ENCODE data around the gene SRSF4. TPM values are rescaled to one million over a fixed set of nuclear protein-coding genes. Genes with fewer than 3 reads are reported as not detected.
"Not testable (repeated sequence)": the region's sequence is repeated elsewhere in the genome, so short reads cannot be mapped to it uniquely, and the experiment has no call there.

Gene SRSF4
- 93.6 and 102 TPM in 2 replicates for total RNA-seq (2014; rRNA removed; shearing (Covaris generic))

DNA sequence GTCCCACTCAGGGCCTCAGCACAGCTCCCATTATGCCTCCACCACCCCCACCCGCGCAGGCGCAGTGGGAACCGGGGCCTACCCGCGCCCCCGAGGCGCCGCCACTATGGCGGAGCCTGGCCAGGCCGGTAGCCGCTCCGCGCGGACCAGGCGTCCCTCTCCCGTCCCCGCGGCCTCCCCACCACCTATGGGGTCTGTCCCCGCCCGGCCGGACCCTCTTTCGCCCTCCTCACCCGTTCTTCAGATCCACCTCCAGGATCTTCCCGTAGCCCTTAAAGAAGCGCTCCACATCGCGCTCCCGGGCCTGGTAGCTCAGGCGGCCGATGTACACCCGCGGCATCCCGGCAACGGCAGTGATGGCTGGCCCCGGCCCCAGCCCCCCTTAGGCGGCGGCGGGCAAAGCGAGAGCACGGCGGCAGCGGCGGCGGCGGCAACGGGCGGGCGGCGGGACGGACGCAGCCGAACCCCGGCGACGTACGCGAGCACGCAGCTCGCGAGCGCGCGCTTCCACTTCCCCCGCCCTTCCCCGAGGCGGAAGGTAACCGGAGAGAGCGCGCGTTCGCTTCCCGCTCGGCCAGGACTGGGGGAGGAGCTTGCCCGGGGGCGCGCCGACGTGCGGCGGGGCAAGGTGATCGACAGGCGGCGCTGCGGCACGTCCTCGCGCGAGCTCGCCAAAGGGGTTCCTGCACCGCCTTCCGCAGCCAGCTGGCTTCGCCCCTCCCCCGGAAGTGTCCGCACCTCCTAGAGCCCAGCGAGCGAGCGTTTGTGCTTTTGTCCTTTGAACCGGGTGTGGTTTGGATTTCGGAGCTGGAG, at the start of gene SRSF4:
SRSF4 (minus strand) TSS at position 488 of the 813 bp plus-strand sequence; CDS start at position 340, 148 bp downstream.
- DNase-seq, result peak; percentile 99 to 100
- Histone ChIP-seq H3K36me3 (peaks cover 39% of the 10 kb centered on the region), H3K4me3 (peak within 1 kb of the TSS; percentile 98), H3K27me3 (no peaks in the 10 kb centered on the region), H3K9me3 (replicated peaks) (no peaks in the 10 kb centered on the region), H3K27ac (peak within 1 kb of the TSS; percentile 100), H3K4me1 (peaks cover 10% of the 10 kb centered on the region; the same call in 1 of the 2 replicates)

DNA sequence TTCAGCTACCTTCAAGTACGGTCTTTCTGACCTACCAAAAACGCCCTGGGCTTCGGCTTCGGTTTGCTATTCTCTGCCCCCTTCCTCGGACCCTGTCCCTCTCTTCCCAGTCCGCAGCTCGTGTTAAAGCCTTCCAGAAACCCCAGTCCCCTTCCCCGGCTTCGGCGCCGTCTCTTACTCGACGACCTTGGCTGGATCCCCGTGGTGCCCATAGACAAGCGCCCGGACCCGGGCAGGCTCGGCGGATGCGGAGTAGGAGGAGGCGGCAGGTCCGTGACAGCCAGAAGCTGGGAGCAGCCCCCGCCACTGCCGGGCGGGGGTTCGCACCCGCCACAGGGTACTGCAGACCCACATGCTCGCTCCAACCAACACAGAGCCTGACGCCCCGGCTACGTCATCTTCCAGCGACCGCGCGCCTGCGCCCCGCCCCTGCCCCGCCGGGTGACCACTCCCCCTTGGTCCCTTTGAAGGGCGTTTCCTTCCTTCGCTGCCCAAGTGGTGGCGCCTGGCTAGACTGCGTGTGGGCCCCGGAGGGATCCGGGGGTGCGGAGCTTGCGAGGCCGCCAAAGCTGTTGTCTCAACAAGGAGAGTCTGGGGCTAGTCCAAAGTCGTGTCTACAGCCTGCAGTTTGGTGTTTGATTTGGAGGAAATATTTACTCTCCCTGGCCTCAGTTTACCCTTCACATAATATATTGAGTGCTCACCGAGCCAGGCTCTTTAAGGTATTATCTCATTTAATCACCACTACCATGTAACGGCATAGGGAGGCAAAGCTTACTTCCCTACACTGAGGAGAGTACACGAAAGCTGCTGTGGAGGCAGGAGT, 49.1 kb upstream of the SRSF4 start, which contains the start of gene MECR:
MECR (minus strand) TSS at position 382 of the 826 bp plus-strand sequence; CDS start at position 354, 28 bp downstream.
- H3K27ac ChIP-seq, result peak within 1 kb of the TSS; percentile 50
- peaks cover 10% of the 10 kb centered on the region for H3K4me1 ChIP-seq
- no peaks in the 10 kb centered on the region for H3K27me3 ChIP-seq

DNA sequence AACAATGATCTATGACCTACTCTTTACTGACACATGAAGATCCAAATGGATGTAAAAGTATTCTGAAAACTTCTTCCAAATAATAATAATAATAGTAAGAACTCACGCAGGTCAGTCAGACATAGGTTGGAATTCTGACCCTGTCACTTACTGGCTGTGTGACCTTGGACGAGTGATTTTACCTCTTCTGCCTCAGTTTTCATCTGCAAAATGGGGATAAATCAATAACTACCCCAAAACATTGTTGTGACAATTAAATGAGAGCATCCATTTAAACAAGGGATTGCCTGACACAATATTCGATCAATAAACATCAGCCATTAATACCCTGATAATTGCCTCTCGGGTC, 48.5 kb upstream of the SRSF4 start:
- Histone ChIP-seq H3K27me3 (no peaks in the 10 kb centered on the region), H3K4me3 (peak overlapping the region; percentile 88), H3K4me1 (peaks cover 10% of the 10 kb centered on the region), H3K36me3 (no peaks in the 10 kb centered on the region), H3K27ac (peak overlapping the region; percentile 50), H3K9me3 (replicated peaks) (no peaks in the 10 kb centered on the region)
- DNase-seq, result no peak

More for the DNA sequence above, 49.1 kb upstream of the SRSF4 start, which contains the start of gene MECR:
- H3K4me3 ChIP-seq, result peak within 1 kb of the TSS; percentile 88
- H3K9me3 ChIP-seq (replicated peaks), result no peaks in the 10 kb centered on the region
- no peaks in the 10 kb centered on the region for H3K36me3 ChIP-seq
- DNase-seq, result peak; percentile 96 to 97

GRCh38 chr1:29227511-29227910, 45.8 kb upstream of the SRSF4 start:
- Histone ChIP-seq H3K27me3 (no peaks in the 10 kb centered on the region), H3K4me1 (peaks cover 1% of the 10 kb centered on the region; the same call in 1 of the 2 replicates)
- DNase-seq, result no peak

DNA sequence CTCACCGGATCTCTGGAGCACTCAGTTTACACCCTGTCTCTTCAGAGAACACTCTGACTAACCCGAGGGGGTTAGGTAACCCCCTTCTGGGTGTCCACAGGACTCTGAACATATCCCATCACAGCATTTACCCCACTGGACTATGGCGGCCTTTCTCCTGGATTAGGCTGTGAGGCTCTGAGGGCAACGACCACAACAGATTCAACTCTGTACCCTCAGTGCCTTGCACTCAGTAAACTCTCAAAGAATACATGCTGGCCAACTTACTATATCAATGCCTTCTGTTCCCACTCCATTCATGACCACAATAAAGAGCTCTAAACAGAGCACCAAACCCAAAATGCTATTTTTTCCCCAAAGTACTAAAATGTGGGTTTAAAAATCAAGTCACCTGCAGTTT, 43.7 kb upstream of the SRSF4 start:
- DNase-seq, result no peak
- H3K27me3 ChIP-seq, result no peaks in the 10 kb centered on the region
- H3K27ac ChIP-seq, result no peak overlapping the region
- H3K9me3 ChIP-seq (replicated peaks), result no peaks in the 10 kb centered on the region
- no peak overlapping the region for H3K4me3 ChIP-seq
- 0 out of 2 replicates have a peak, but pooled peaks cover 4% of the 10 kb centered on the region for H3K4me1 ChIP-seq
- peaks cover 9% of the 10 kb centered on the region for H3K36me3 ChIP-seq

More at GRCh38 chr1:29227511-29227910, 45.8 kb upstream of the SRSF4 start:
- H3K4me3 ChIP-seq, result no peak overlapping the region
- H3K27ac ChIP-seq, result no peak overlapping the region
- peaks cover 3% of the 10 kb centered on the region; the same call in 1 of the 2 replicates for H3K36me3 ChIP-seq
- H3K9me3 ChIP-seq (replicated peaks), result no peaks in the 10 kb centered on the region

- no peaks in the 10 kb centered on the region for H3K9me3 ChIP-seq (replicated peaks)
- peaks cover 9% of the 10 kb centered on the region for H3K36me3 ChIP-seq
- H3K27ac ChIP-seq, result no peak overlapping the region
- 0 out of 2 replicates have a peak, but pooled peaks cover 4% of the 10 kb centered on the region for H3K4me1 ChIP-seq
- no peaks in the 10 kb centered on the region for H3K27me3 ChIP-seq
- DNase-seq, result no peak
- no peak overlapping the region for H3K4me3 ChIP-seq
Observed at GRCh38 chr1:29224356-29224837, 42.7 kb upstream of the SRSF4 start.

DNA sequence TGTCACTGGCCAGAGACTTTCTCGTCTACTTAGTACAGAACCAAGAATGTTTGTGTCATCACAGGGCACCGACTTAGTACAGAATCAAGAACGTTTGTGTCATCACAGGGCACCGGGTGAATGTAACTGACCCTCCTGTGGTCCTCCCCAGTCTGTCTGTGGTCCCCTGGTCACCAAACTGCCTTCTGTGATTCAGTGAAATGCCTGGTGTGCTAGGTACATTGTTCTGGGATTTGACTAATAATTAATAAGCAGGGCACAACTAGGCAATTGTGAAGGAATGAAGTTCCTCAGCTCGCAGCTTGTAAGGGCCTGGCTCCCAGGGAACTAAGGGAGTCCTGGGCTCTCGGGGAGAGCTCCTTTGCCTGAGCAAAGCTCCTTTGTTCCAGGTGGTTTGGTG, 41.8 kb upstream of the SRSF4 start:
- Histone ChIP-seq H3K4me3 (no peak overlapping the region), H3K27ac (no peak overlapping the region), H3K27me3 (no peaks in the 10 kb centered on the region), H3K9me3 (replicated peaks) (no peaks in the 10 kb centered on the region), H3K36me3 (peaks cover 9% of the 10 kb centered on the region), H3K4me1 (0 out of 2 replicates have a peak, but pooled peaks cover 4% of the 10 kb centered on the region)
- no peak for DNase-seq

- Histone ChIP-seq H3K4me1 (0 out of 2 replicates have a peak, but pooled peaks cover 4% of the 10 kb centered on the region), H3K36me3 (peaks cover 14% of the 10 kb centered on the region), H3K27ac (no peak overlapping the region), H3K4me3 (no peak overlapping the region), H3K9me3 (replicated peaks) (no peaks in the 10 kb centered on the region), H3K27me3 (no peaks in the 10 kb centered on the region)
- no peak for DNase-seq
Observed at GRCh38 chr1:29222686-29223085, 41.0 kb upstream of the SRSF4 start.

DNA sequence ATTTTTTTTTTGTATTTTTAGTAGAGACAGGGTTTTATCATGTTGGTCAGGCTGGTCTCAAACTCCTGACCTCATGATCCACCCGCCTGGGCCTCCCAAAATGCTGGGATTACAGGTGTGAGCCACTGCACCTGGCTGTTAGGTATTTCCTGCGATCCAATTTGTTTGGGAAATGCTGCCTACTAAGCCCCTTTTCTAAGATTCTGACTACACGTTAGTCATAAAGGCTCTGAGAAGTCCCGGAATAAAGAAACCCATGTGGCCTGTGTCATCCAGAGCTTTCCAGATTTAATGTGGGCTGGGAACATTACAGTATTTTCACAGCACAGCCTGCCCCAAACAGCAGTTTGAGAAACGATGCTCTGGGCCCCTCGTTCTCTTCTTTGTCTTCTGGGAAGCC, 40.6 kb upstream of the SRSF4 start:
- not testable (repeated sequence) for H3K4me1 ChIP-seq; DNase-seq; H3K27me3 ChIP-seq; H3K27ac ChIP-seq; H3K4me3 ChIP-seq; H3K9me3 ChIP-seq (replicated peaks)
- peaks cover 17% of the 10 kb centered on the region for H3K36me3 ChIP-seq

DNA sequence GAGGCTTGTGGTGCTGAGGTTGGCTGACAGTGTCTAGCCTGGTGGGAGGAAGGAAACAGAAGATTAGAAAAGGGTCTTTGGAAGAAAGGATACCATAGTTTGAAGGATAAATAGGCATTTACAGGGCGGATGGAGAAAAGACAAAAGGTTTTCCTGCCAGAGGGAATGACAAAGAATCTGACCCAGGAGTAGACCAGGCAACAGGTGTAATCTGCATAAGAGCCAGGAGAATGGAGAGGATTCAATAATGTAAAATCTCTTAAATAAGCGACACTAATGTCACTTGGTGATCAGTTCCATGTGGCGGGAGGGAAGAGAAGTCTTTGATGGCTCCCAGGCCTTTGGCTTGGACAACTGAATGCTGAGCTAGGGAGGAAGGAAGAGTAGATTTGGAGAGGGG, 39.6 kb upstream of the SRSF4 start:
- Histone ChIP-seq H3K27ac (no peak overlapping the region), H3K4me3 (no peak overlapping the region), H3K36me3 (peaks cover 17% of the 10 kb centered on the region), H3K9me3 (replicated peaks) (no peaks in the 10 kb centered on the region), H3K4me1 (peaks cover 8% of the 10 kb centered on the region; the same call in 1 of the 2 replicates), H3K27me3 (no peaks in the 10 kb centered on the region)
- DNase-seq, result no peak

GRCh38 chr1:29218223-29218622, 36.5 kb upstream of the SRSF4 start:
- H3K4me1 ChIP-seq, result peaks cover 13% of the 10 kb centered on the region; the same call in 1 of the 2 replicates
- DNase-seq, result no peak
- H3K27ac ChIP-seq, result no peak overlapping the region
- no peaks in the 10 kb centered on the region for H3K27me3 ChIP-seq
- H3K36me3 ChIP-seq, result peaks cover 23% of the 10 kb centered on the region
- no peaks in the 10 kb centered on the region for H3K9me3 ChIP-seq (replicated peaks)
- H3K4me3 ChIP-seq, result no peak overlapping the region

DNA sequence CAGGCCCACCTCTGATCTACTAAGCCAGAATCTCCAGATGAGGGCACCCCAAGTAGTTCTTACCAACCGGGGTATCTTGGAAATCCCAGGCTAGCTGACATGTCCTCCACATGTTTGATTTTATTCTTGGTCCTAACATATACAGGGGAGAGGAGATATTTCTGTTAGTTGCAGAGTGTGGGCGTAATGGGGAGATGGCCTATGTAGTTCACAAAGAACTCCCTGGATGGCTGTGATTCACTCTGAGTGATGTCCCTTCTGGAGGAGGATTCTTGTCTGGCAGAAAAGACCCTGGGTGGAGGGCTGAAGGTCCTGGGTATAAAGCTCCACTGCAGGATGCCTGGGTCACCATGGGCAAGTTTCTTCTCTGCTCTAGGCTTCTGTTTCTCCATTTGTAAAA, 35.9 kb upstream of the SRSF4 start:
- no peak for DNase-seq
- H3K27me3 ChIP-seq, result no peaks in the 10 kb centered on the region
- H3K27ac ChIP-seq, result no peak overlapping the region
- no peaks in the 10 kb centered on the region for H3K9me3 ChIP-seq (replicated peaks)
- H3K36me3 ChIP-seq, result peaks cover 25% of the 10 kb centered on the region
- H3K4me3 ChIP-seq, result no peak overlapping the region
- H3K4me1 ChIP-seq, result peaks cover 13% of the 10 kb centered on the region; the same call in 1 of the 2 replicates

- H3K9me3 ChIP-seq (replicated peaks), result no peaks in the 10 kb centered on the region
- H3K4me3 ChIP-seq, result no peak overlapping the region
- peaks cover 32% of the 10 kb centered on the region for H3K4me1 ChIP-seq
- no peaks in the 10 kb centered on the region for H3K27me3 ChIP-seq
- no peak overlapping the region for H3K27ac ChIP-seq
- no peak for DNase-seq
- H3K36me3 ChIP-seq, result peaks cover 27% of the 10 kb centered on the region
Observed at GRCh38 chr1:29213055-29213454, 31.4 kb upstream of the SRSF4 start.

- DNase-seq, result peak in 1 of 2 experiments; percentile 39
- H3K36me3 ChIP-seq, result peaks cover 22% of the 10 kb centered on the region
- no peak overlapping the region for H3K4me3 ChIP-seq
Observed at GRCh38 chr1:29211086-29212030, 29.7 kb upstream of the SRSF4 start.

More at GRCh38 chr1:29211086-29212030, 29.7 kb upstream of the SRSF4 start:
- H3K9me3 ChIP-seq (replicated peaks), result no peaks in the 10 kb centered on the region
- no peaks in the 10 kb centered on the region for H3K27me3 ChIP-seq
- H3K27ac ChIP-seq, result no peak overlapping the region
- peaks cover 28% of the 10 kb centered on the region for H3K4me1 ChIP-seq
